ENCODE results near the gene AFMID.
"Not testable (repeated sequence)": the region's sequence is repeated elsewhere in the genome, so short reads cannot be mapped to it uniquely, and the experiment has no call there.

AFMID gene

DNA sequence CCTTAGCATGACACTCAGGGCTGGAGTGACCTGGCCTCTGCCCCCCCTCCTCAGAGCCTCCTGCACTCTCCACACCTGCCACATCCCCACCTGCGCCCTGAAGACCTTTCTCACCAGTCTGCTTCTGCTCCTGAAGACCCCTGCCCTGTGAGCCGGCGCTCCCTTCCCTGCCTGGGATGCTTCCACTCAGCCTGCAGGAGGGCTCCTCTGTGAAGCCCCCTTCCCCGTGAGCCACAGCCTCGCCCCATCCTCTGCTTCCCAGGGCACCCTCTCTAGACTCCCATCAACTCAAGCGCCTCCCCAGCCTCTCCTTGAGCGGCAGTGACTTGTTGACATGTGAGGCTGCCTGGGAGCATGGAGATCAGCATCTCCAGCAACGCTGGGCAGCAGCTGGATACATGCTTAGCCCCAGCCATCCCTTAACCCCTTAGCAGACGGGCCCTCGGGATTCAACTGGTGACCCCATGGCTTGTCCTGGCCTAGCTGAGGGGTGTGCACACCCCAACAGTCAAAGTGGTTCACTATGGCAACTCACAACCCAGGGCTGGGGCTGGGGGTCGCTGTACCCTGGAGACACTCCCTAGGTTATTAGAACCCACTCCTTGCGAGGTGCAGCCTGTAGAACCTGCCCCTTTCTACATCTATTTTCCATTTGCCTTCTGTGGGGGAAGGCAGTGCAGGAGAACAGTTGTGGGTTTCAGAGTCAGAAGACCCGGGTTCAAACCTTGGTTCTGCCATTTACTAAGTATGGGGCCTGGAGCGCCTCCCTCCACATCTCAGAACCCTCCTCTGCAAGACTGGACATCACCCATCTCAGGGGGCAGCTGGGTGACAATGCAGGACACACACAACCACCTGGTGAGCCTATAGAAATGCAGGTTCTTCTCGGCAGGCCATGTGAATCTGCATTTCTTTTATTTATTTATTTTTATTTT lies 65.8 kb downstream of the AFMID start:
- DNase-seq (ENCODE audit: extremely low read depth in 1 of 2, low read depth in 1 of 2): no peak

DNA sequence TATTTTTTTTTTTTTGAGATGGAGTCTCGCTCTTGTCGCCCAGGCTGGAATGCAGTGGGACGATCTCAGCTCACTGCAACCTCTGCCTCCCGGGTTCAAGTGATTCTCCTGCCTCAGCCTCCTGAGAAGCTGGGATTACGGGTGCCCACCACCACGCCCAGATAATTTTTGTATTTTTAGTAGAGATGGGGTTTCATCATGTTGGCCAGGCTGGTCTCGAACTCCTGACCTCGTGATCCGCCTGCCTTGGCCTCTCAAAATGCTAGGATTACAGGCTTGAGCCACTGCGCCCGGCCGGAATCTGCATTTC lies 66.4 kb downstream of the AFMID start:
- not testable (repeated sequence) for DNase-seq (ENCODE audit: extremely low read depth in 1 of 2, low read depth in 1 of 2)

DNA sequence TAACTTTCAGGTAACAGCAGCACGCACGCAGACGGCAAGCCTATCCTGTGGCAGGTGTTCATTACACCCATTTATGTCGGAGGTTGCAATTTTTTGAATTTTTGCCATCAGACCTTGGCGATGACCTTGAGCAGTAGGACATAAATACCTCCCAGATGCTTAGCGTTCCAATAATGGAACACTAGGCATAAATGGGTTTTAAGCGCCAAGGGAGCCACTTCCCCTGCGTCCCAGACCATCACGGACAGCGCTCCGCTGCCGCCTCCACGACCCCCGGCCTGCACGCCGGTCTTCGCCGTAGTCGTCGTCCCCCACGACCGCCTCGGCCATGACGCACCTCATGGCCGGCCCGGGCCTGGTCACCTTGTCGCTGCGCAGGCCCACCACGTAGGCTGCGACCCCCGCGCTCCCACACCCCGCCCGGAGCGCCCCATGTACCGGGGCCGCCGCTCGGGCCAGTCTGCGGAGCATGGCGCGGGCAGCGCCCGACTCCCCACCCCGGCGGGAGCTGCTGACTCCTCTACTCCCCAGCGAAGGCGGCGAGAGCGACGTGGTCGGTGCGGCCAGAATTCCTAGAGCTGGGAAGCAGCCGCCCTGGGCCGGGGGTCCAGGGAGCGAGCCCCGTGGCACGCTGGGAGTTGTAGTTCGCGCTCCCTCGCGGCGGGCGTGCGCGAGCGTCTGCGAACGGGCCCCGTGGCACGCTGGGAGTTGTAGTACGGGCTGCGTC lies 66.9 kb downstream of the AFMID start:
- peak; percentile 50 to 59 for DNase-seq (ENCODE audit: extremely low read depth in 1 of 2, low read depth in 1 of 2)

DNA sequence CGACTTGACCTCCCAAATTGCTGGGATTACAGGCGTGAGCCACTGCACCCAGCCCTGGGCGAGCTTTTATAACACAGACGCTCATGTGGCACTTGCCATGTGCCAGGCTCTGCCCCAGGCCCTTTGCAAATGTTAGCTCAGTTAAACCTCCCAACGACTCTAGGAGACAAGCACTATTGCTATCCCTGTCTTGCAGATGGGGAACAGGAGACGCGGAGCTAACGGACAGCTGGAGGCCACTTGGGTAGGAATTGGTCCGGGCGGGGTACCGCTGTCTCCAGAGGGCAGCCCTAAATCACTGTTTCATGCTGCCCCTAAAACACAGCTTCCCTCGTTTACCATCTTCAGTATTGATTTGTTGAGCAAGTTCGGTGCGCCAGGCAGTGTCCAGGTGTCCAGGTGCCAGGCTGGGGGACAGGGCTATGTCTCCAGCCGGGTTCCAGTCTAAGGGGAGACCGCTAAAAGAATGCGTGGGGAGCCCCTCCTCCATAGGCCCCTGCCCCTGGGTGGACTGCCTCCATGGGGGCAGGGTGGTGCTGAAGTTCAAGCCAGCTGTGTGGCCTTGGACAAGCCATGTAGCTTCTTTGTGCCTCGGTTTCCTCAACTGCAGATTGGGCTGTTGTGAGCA lies 68.0 kb downstream of the AFMID start:
- no peak for DNase-seq (ENCODE audit: extremely low read depth in 1 of 2, low read depth in 1 of 2)

DNA sequence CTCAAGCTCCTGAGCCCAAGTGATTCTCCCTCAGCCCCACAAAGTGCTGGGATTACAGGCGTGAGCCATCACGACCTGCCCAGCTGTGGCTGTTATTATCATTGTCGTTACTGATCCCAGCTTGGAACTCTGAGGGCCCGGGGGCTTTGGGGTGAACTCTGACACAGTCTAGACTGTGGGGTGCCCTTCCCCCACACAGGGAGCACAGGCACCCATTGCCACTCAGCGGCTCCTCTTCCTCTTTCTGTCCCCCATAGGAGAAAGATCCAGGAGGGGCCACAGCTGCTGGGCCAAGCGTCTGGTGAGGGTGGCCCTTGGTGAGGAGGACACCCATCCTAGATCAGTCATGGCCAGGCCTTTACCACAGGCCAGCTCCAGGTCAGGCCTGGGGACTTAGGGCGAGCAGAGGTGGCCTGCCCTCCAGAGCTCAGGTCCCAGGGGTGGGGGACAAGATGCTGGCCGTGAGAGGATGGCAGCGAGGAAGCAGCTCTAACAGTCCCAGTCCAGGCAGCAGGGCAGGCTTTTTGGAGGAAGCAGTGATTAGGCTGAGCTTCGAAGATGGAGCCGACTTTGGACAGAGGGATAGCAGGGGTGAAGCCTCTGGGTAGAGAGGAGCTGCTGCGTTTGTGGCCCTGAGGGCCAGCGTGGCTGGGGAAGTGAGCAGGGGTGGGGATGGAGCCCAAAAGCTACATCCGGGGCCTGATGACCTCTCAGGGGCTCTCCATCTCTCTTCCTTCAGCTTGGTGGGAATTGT lies 69.0 kb downstream of the AFMID start:
- no peak for DNase-seq (ENCODE audit: extremely low read depth in 1 of 2, low read depth in 1 of 2)

DNA sequence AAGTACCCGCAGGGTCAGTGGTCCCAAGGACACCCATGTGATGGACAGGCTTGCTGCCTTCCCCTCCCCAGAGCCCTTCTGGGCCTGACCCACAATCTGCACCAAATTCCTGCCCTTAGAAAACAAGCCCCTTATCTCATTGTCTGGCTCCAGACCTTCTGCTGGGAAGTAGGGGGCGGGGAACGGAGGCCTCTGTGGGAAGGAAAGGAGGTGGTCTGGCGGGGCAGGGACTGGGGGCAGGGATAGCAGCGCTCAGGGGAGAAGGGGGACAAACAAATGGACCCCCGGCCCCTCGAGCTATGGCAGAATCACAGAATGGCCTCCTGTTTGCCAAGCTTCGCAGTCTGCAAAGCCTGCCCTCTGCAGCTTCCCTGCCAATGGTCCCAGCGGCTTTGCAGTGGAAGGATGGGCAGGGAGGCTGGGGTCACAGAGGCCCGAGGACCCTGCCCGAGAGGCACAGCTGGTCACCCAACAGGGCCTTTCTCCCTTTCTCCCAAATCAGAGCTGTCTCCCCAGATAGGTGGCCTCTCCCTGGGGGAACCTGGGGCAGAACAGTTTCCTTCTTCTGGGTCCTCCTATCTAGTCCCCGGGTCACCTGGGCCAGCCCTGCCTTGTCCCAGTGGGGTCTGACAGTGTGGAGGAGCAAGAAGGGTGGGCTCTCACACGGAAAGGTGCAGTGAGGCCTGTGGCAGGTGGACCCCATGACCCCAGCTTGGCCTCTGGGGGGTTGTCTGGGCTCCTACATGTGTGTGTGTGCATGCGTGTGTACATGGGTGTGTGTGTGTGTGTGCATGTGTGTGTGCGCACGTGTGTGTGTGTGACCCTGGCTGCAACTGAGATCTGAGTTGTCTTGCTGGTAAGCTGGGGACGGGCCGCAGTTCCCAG lies 69.8 kb downstream of the AFMID start:
- DNase-seq (ENCODE audit: extremely low read depth in 1 of 2, low read depth in 1 of 2): no peak
